IMR-90 (cell line): ENCODE measurements around the gene EMCN.

Source experiments
- BHLHE40 ChIP-seq: fragments of 150-350 bp; IDR thresholded peaks from 2 replicates; pipeline ENCODE4 v1.6.1; 2016; ENCODE audit warnings: mild to moderate bottlenecking, low read depth, low read length
- CEBPB ChIP-seq: IDR thresholded peaks from 2 replicates; pipeline ENCODE4 v1.6.1; 2012; ENCODE audit warnings: low read depth, low read length, improper control_type of control experiment
- CTCF ChIP-seq: conservative IDR thresholded peaks from 2 replicates; pipeline ENCODE4 v1.5.1; 2012; ENCODE audit warnings: mild to moderate bottlenecking, low read depth, low read length, improper control_type of control experiment
- POLR2A ChIP-seq: IDR thresholded peaks from 2 replicates; pipeline ENCODE4 v1.6.1; 2012; ENCODE audit warnings: mild to moderate bottlenecking, low read depth, low read length
- RAD21 ChIP-seq: IDR thresholded peaks from 2 replicates; pipeline ENCODE4 v1.6.1; 2012; ENCODE audit warnings: low read length, improper control_type of control experiment
- RCOR1 ChIP-seq: IDR thresholded peaks from 2 replicates; pipeline ENCODE4 v1.6.1; 2012; ENCODE audit warnings: mild to moderate bottlenecking, low read length, improper control_type of control experiment; ENCODE audit not compliant: insufficient replicate concordance
- RFX5 ChIP-seq: IDR thresholded peaks from 2 replicates; pipeline ENCODE4 v1.8.0; 2012; ENCODE audit warnings: low read depth, mild to moderate bottlenecking, low read length, moderate library complexity
- USF2 ChIP-seq: fragments of 150-350 bp; IDR thresholded peaks from 2 replicates; pipeline ENCODE4 v1.6.1; 2017; ENCODE audit warnings: mild to moderate bottlenecking, antibody characterized with exemption, low read length, low read depth

DNA sequence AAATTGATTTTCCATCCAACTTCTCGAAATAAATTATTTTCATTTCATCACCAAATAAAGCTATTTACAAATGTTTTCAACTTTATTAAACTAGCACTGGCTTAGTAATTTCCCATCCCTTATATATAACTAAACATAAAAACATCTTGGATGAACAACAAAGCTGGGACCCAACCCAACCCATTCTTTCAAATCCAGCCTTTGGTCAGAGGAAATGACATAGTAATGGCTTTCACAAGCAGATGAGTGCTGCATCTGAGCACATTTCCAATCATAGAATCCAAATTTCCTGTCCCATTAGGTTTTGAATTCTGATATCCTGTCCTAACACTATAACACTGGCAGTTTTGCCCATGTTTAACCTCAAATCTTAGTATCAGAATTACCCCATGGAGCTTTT, 7.9 kb upstream of the EMCN start:
- no peak for TF ChIP-seq CTCF
- TF ChIP-seq BHLHE40: no peak
- no peak for TF ChIP-seq CEBPB
- no peak for TF ChIP-seq POLR2A
- no peak for TF ChIP-seq RFX5
- no peak for TF ChIP-seq USF2
- no peak for TF ChIP-seq RAD21
- TF ChIP-seq RCOR1: no peak
